IMR-90 (cell line): ENCODE measurements around the gene CDH22.

Experiments
- CEBPB ChIP-seq: IDR thresholded peaks from 2 replicates; pipeline ENCODE4 v1.6.1; 2012; ENCODE audit warnings: low read depth, low read length, improper control_type of control experiment
- CHD1 ChIP-seq: IDR thresholded peaks from 2 replicates; pipeline ENCODE4 v1.6.1; 2012; ENCODE audit warnings: low read depth, low read length, improper control_type of control experiment
- MAFK ChIP-seq: IDR thresholded peaks from 2 replicates; pipeline ENCODE4 v1.6.1; 2012; ENCODE audit warnings: low read depth, low read length, improper control_type of control experiment
- MXI1 ChIP-seq: IDR thresholded peaks from 2 replicates; pipeline ENCODE4 v1.6.1; 2012; ENCODE audit warnings: low read depth, mild to moderate bottlenecking, low read length, moderate library complexity, borderline replicate concordance
- NFE2L2 ChIP-seq: fragments of 150-350 bp; IDR thresholded peaks from 2 replicates; pipeline ENCODE4 v1.6.1; 2016; ENCODE audit warnings: low read depth, mild to moderate bottlenecking, low read length
- POLR2A ChIP-seq: IDR thresholded peaks from 2 replicates; pipeline ENCODE4 v1.6.1; 2012; ENCODE audit warnings: mild to moderate bottlenecking, low read depth, low read length
- RAD21 ChIP-seq: IDR thresholded peaks from 2 replicates; pipeline ENCODE4 v1.6.1; 2012; ENCODE audit warnings: low read length, improper control_type of control experiment
- RCOR1 ChIP-seq: IDR thresholded peaks from 2 replicates; pipeline ENCODE4 v1.6.1; 2012; ENCODE audit warnings: mild to moderate bottlenecking, low read length, improper control_type of control experiment; ENCODE audit not compliant: insufficient replicate concordance
- RFX5 ChIP-seq: IDR thresholded peaks from 2 replicates; pipeline ENCODE4 v1.8.0; 2012; ENCODE audit warnings: low read depth, mild to moderate bottlenecking, low read length, moderate library complexity
- SMC3 ChIP-seq: fragments of 150-350 bp; IDR thresholded peaks from 2 replicates; pipeline ENCODE4 v1.6.1; 2016; ENCODE audit warnings: low read depth, mild to moderate bottlenecking, antibody characterized with exemption, low read length, moderate library complexity
- TF ChIP-seq, protein P1 (sequence below): conservative IDR thresholded peaks from 2 replicates; pipeline ENCODE4 v1.5.1; 2012; ENCODE audit warnings: mild to moderate bottlenecking, low read depth, low read length, improper control_type of control experiment
- TF ChIP-seq, protein P2 (sequence below): fragments of 150-350 bp; IDR thresholded peaks from 2 replicates; pipeline ENCODE4 v1.6.1; 2016; ENCODE audit warnings: low read depth, mild to moderate bottlenecking, low read length, moderate library complexity, borderline replicate concordance
- TF ChIP-seq, protein P3 (sequence below): fragments of 150-350 bp; IDR thresholded peaks from 2 replicates; pipeline ENCODE4 v1.6.1; 2017; ENCODE audit warnings: mild to moderate bottlenecking, antibody characterized with exemption, low read length, low read depth

DNA sequence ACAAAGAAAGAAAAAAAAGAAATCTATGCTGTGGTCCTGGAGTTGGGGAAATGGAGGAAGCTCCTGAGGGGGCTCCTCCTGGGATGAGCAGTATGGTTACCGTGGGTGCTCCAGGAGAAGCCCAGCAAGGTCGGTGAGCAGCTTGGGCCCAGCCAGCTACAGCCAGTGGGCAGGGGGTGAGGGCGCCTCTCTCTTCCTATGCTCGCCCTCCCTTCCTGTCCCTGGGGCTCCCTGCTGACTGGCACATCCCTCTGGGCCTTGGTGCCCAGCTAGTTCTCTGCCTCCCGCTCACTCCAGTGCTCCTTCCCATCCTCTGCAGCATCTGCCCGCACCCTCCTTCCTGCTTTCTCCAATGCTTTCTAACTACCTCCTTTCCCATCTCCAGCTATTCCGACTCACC, 173.6 kb downstream of the CDH22 start:
- TF ChIP-seq, protein P1, sequence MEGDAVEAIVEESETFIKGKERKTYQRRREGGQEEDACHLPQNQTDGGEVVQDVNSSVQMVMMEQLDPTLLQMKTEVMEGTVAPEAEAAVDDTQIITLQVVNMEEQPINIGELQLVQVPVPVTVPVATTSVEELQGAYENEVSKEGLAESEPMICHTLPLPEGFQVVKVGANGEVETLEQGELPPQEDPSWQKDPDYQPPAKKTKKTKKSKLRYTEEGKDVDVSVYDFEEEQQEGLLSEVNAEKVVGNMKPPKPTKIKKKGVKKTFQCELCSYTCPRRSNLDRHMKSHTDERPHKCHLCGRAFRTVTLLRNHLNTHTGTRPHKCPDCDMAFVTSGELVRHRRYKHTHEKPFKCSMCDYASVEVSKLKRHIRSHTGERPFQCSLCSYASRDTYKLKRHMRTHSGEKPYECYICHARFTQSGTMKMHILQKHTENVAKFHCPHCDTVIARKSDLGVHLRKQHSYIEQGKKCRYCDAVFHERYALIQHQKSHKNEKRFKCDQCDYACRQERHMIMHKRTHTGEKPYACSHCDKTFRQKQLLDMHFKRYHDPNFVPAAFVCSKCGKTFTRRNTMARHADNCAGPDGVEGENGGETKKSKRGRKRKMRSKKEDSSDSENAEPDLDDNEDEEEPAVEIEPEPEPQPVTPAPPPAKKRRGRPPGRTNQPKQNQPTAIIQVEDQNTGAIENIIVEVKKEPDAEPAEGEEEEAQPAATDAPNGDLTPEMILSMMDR = no peak
- TF ChIP-seq RAD21 (no peak), CEBPB (no peak), CHD1 (no peak), POLR2A (no peak), RFX5 (no peak), NFE2L2 (no peak), RCOR1 (no peak), MAFK (no peak), MXI1 (no peak), SMC3 (no peak)
- TF ChIP-seq, protein P2, sequence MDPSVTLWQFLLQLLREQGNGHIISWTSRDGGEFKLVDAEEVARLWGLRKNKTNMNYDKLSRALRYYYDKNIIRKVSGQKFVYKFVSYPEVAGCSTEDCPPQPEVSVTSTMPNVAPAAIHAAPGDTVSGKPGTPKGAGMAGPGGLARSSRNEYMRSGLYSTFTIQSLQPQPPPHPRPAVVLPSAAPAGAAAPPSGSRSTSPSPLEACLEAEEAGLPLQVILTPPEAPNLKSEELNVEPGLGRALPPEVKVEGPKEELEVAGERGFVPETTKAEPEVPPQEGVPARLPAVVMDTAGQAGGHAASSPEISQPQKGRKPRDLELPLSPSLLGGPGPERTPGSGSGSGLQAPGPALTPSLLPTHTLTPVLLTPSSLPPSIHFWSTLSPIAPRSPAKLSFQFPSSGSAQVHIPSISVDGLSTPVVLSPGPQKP = no peak
- TF ChIP-seq, protein P3, sequence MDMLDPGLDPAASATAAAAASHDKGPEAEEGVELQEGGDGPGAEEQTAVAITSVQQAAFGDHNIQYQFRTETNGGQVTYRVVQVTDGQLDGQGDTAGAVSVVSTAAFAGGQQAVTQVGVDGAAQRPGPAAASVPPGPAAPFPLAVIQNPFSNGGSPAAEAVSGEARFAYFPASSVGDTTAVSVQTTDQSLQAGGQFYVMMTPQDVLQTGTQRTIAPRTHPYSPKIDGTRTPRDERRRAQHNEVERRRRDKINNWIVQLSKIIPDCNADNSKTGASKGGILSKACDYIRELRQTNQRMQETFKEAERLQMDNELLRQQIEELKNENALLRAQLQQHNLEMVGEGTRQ = no peak
